Neural progenitor cell (in vitro differentiated cells): ENCODE measurements around the gene PIK3CD. TPM values are rescaled to one million over a fixed set of nuclear protein-coding genes. Genes with fewer than 3 reads are reported as not detected.
A peak's percentile ranks its signal among the peaks of the same experiment; 100 is the strongest.

Source experiments
- DNase-seq: peaks from one replicate; pipeline ENCODE4 v3.0.0-alpha.2; 2016; ENCODE audit warnings: low spot score
- H2AFZ ChIP-seq: fragments of 200-600 bp; sonication (generic); replicated peaks from 2 replicates; pipeline ENCODE4 v1.6.1; 2016; ENCODE audit warnings: antibody characterized with exemption
- H3F3A ChIP-seq: fragments of 200-600 bp; sonication (generic); 2 replicates; pipeline ENCODE4 v1.6.1; 2016; ENCODE audit warnings: antibody characterized with exemption, low read depth
- H3K27ac ChIP-seq: fragments of 200-600 bp; sonication (generic); 2 replicates; pipeline ENCODE4 v1.5.1; 2016; ENCODE audit warnings: mild to moderate bottlenecking
- H3K27me3 ChIP-seq: fragments of 200-600 bp; sonication (generic); 2 replicates; pipeline ENCODE4 v1.6.1; 2016; ENCODE audit warnings: mild to moderate bottlenecking, moderate library complexity
- H3K36me3 ChIP-seq: fragments of 200-600 bp; sonication (generic); 2 replicates; pipeline ENCODE4 v1.5.1; 2016
- H3K4me1 ChIP-seq: fragments of 200-600 bp; sonication (generic); 2 replicates; pipeline ENCODE4 v1.6.1; 2016; ENCODE audit warnings: mixed run types
- H3K4me2 ChIP-seq: fragments of 200-600 bp; sonication (generic); 2 replicates; pipeline ENCODE4 v1.6.1; 2016
- H3K4me3 ChIP-seq: fragments of 200-600 bp; sonication (generic); 2 replicates; pipeline ENCODE4 v1.5.1; 2016
- H3K79me2 ChIP-seq: fragments of 200-600 bp; sonication (generic); 2 replicates; pipeline ENCODE4 v1.6.1; 2016; ENCODE audit warnings: low read depth
- H3K9ac ChIP-seq: fragments of 200-600 bp; sonication (generic); 2 replicates; pipeline ENCODE4 v1.6.1; 2016
- H3K9me3 ChIP-seq: fragments of 200-600 bp; sonication (generic); 2 replicates; pipeline ENCODE4 v1.5.1; 2016; ENCODE audit warnings: low read depth
- H4K20me1 ChIP-seq: fragments of 200-600 bp; sonication (generic); 2 replicates; pipeline ENCODE4 v1.6.1; 2016; ENCODE audit warnings: low read depth
- H3K27ac Mint-ChIP-seq: 3 replicates; pipeline ENCODE4 v1.8.0; 2021; ENCODE audit warnings: mixed read lengths
- H3K27me3 Mint-ChIP-seq: 2 replicates; pipeline ENCODE4 v1.8.0; 2022; ENCODE audit warnings: low read depth, mild to moderate bottlenecking, inconsistent platforms, moderate library complexity, mixed read lengths; ENCODE audit not compliant: insufficient read depth
- H3K36me3 Mint-ChIP-seq: 3 replicates; pipeline ENCODE4 v1.8.0; 2021; ENCODE audit warnings: mixed read lengths
- H3K4me1 Mint-ChIP-seq: 3 replicates; pipeline ENCODE4 v1.8.0; 2021; ENCODE audit warnings: mixed read lengths
- H3K4me3 Mint-ChIP-seq: 3 replicates; pipeline ENCODE4 v1.8.0; 2021; ENCODE audit warnings: mild to moderate bottlenecking, moderate library complexity, mixed read lengths
- H3K9me3 Mint-ChIP-seq: 3 replicates; pipeline ENCODE4 v1.8.0; 2020; ENCODE audit warnings: mixed read lengths
- EZH2 ChIP-seq: fragments of 200-600 bp; sonication (generic); IDR thresholded peaks from 2 replicates; pipeline ENCODE4 v1.6.1; 2017; ENCODE audit warnings: antibody characterized with exemption, mild to moderate bottlenecking, moderate library complexity
- EZH2phosphoT487 ChIP-seq: fragments of 200-600 bp; sonication (generic); IDR thresholded peaks from 2 replicates; pipeline ENCODE4 v1.6.1; 2017; ENCODE audit warnings: antibody characterized with exemption
- total RNA-seq: library from RNA; depleted of rRNA; stranded (reverse); fragments of >200 nt; gene quantifications from 2 replicates; pipeline ENCODE4 v1.2.3, GENCODE V29; 2015; ENCODE audit warnings: low replicate concordance
- TF ChIP-seq, protein P1 (sequence below): fragments of 200-600 bp; sonication (generic); IDR thresholded peaks from 2 replicates; pipeline ENCODE4 v1.5.1; 2017; ENCODE audit warnings: antibody characterized with exemption, mild to moderate bottlenecking

PIK3CD gene
- total RNA-seq, 1 donor from 2014 or later: 5.0 TPM

DNA sequence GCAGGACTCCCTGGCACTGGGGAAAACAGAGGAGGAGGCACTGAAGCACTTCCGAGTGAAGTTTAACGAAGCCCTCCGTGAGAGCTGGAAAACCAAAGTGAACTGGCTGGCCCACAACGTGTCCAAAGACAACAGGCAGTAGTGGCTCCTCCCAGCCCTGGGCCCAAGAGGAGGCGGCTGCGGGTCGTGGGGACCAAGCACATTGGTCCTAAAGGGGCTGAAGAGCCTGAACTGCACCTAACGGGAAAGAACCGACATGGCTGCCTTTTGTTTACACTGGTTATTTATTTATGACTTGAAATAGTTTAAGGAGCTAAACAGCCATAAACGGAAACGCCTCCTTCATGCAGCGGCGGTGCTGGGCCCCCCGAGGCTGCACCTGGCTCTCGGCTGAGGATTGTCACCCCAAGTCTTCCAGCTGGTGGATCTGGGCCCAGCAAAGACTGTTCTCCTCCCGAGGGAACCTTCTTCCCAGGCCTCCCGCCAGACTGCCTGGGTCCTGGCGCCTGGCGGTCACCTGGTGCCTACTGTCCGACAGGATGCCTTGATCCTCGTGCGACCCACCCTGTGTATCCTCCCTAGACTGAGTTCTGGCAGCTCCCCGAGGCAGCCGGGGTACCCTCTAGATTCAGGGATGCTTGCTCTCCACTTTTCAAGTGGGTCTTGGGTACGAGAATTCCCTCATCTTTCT is 75.5 kb downstream of the PIK3CD start:
- Histone ChIP-seq H2AFZ (no peak overlapping the region), H3K79me2 (no peaks in the 10 kb centered on the region), H3K4me3 (no peak overlapping the region), H3K4me1 (no peaks in the 10 kb centered on the region), H3K9ac (no peak overlapping the region), H3K27ac (peak overlapping the region; percentile 58), H3K27me3 (no peaks in the 10 kb centered on the region), H4K20me1 (peaks cover 7% of the 10 kb centered on the region), H3K4me2 (no peak overlapping the region), H3F3A (no peaks in the 10 kb centered on the region), H3K9me3 (no peaks in the 10 kb centered on the region), H3K36me3 (no peaks in the 10 kb centered on the region)
- Mint-ChIP-seq H3K27ac (no peak overlapping the region), H3K9me3 (peaks cover 5% of the 10 kb centered on the region), H3K4me3 (no peak overlapping the region), H3K4me1 (no peaks in the 10 kb centered on the region), H3K27me3 (peaks cover 8% of the 10 kb centered on the region), H3K36me3 (peaks cover 27% of the 10 kb centered on the region)
- DNase-seq: no peak
- TF ChIP-seq EZH2phosphoT487 (no peak), EZH2 (no peak)
- TF ChIP-seq, protein P1, sequence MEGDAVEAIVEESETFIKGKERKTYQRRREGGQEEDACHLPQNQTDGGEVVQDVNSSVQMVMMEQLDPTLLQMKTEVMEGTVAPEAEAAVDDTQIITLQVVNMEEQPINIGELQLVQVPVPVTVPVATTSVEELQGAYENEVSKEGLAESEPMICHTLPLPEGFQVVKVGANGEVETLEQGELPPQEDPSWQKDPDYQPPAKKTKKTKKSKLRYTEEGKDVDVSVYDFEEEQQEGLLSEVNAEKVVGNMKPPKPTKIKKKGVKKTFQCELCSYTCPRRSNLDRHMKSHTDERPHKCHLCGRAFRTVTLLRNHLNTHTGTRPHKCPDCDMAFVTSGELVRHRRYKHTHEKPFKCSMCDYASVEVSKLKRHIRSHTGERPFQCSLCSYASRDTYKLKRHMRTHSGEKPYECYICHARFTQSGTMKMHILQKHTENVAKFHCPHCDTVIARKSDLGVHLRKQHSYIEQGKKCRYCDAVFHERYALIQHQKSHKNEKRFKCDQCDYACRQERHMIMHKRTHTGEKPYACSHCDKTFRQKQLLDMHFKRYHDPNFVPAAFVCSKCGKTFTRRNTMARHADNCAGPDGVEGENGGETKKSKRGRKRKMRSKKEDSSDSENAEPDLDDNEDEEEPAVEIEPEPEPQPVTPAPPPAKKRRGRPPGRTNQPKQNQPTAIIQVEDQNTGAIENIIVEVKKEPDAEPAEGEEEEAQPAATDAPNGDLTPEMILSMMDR: no peak

DNA sequence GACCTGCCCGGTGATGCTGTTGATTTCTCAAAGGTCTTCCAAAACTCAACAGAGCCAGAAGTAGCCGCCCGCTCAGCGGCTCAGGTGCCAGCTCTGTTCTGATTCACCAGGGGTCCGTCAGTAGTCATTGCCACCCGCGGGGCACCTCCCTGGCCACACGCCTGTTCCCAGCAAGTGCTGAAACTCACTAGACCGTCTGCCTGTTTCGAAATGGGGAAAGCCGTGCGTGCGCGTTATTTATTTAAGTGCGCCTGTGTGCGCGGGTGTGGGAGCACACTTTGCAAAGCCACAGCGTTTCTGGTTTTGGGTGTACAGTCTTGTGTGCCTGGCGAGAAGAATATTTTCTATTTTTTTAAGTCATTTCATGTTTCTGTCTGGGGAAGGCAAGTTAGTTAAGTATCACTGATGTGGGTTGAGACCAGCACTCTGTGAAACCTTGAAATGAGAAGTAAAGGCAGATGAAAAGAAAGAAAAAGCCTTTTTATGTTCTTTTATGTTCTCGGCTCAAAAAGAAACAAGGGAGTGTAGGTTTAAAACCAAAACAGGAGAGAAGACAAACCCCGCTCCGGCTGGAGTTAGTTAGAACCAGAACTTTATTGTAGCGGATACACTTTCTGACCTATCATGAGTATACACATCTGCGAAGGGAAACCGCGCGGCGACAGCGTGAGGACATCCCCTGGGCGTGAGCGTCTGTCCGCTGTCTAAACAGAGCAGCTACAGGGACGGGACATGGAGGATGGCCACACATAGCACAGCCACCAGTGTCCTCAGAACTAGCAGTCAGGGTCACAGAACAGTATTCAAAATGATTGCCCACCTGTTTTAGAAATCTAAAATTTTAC is 77.1 kb downstream of the PIK3CD start:
- Histone ChIP-seq H3K27ac (no peak overlapping the region), H3K9ac (no peak overlapping the region), H2AFZ (no peak overlapping the region), H3F3A (no peaks in the 10 kb centered on the region), H3K4me1 (no peaks in the 10 kb centered on the region), H4K20me1 (peaks cover 7% of the 10 kb centered on the region), H3K9me3 (no peaks in the 10 kb centered on the region), H3K79me2 (no peaks in the 10 kb centered on the region), H3K4me2 (no peak overlapping the region), H3K36me3 (no peaks in the 10 kb centered on the region), H3K4me3 (no peak overlapping the region), H3K27me3 (no peaks in the 10 kb centered on the region)
- peaks cover 8% of the 10 kb centered on the region for H3K27me3 Mint-ChIP-seq
- peaks cover 2% of the 10 kb centered on the region for H3K9me3 Mint-ChIP-seq
- H3K4me3 Mint-ChIP-seq: no peak overlapping the region
- no peak for DNase-seq
- peaks cover 40% of the 10 kb centered on the region for H3K36me3 Mint-ChIP-seq
- H3K4me1 Mint-ChIP-seq: no peaks in the 10 kb centered on the region
- TF ChIP-seq, protein P1: no peak
- TF ChIP-seq EZH2 (no peak), EZH2phosphoT487 (no peak)
- H3K27ac Mint-ChIP-seq: peak overlapping the region; percentile 28

DNA sequence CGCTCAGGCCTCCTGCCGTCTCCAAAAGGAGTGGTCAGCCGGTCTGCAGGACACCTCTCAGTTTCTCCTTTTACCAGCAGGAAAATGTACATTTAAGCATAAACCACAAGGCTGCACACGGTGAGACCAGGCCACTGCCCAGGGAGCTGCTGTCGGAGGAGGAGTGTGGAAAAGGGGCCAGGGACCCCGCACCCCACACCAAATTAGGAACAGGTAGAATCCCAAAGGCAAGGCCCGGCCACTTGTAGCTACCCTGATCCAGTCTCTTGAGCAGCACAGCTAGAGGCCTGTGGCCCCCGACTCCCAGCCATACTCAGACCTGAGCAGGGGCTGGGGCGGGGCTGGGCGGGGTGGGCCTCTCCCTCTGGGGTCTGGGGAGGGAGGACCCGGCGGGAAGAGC is 78.0 kb downstream of the PIK3CD start:
- Mint-ChIP-seq H3K27me3 (peaks cover 8% of the 10 kb centered on the region), H3K4me3 (no peak overlapping the region), H3K27ac (no peak overlapping the region), H3K4me1 (no peaks in the 10 kb centered on the region), H3K36me3 (peaks cover 44% of the 10 kb centered on the region), H3K9me3 (peaks cover 5% of the 10 kb centered on the region)
- Histone ChIP-seq H3K27me3 (no peaks in the 10 kb centered on the region), H3K9ac (no peak overlapping the region), H3K4me3 (no peak overlapping the region), H3F3A (no peaks in the 10 kb centered on the region), H3K36me3 (no peaks in the 10 kb centered on the region), H3K79me2 (no peaks in the 10 kb centered on the region), H3K4me1 (no peaks in the 10 kb centered on the region), H2AFZ (no peak overlapping the region), H3K9me3 (no peaks in the 10 kb centered on the region), H3K4me2 (no peak overlapping the region), H3K27ac (peak overlapping the region; percentile 6), H4K20me1 (peaks cover 7% of the 10 kb centered on the region)
- TF ChIP-seq EZH2 (no peak), EZH2phosphoT487 (no peak)
- TF ChIP-seq, protein P1: no peak
- no peak for DNase-seq
